HepG2 (cell line): ENCODE measurements around the gene STOML1. TPM values are rescaled to one million over a fixed set of nuclear protein-coding genes. Genes with fewer than 3 reads are reported as not detected.

Experiments
- JUN ChIP-seq: sonication (generic); formaldehyde crosslinking; IDR thresholded peaks from 2 replicates; pipeline ENCODE4 v1.4.0; 2020; ENCODE audit warnings: mild to moderate bottlenecking, missing genetic modification reagents
- MED8 ChIP-seq: sonication (generic); formaldehyde crosslinking; IDR thresholded peaks from 2 replicates; pipeline ENCODE4 v1.8.1; 2023; ENCODE audit warnings: mild to moderate bottlenecking, missing genetic modification reagents; ENCODE audit not compliant: insufficient replicate concordance
- NCOR1 ChIP-seq: fragments of 200-600 bp; sonication (generic); IDR thresholded peaks from 2 replicates; pipeline ENCODE4 v1.7.0; 2017; ENCODE audit warnings: antibody characterized with exemption, low read length, borderline replicate concordance
- PCBP1 ChIP-seq: fragments of 200-400 bp; formaldehyde crosslinking; IDR thresholded peaks from 2 replicates; pipeline ENCODE4 v1.6.1; 2017; ENCODE audit warnings: mild to moderate bottlenecking, low read depth, low read length, borderline replicate concordance
- U2AF2 ChIP-seq: fragments of 200-400 bp; formaldehyde crosslinking; IDR thresholded peaks from 2 replicates; pipeline ENCODE4 v1.6.1; 2017; ENCODE audit warnings: low read depth, mild to moderate bottlenecking, low read length
- ZBTB34 ChIP-seq: sonication (generic); formaldehyde crosslinking; IDR thresholded peaks from 2 replicates; pipeline ENCODE4 v1.8.0; 2022; ENCODE audit warnings: mild to moderate bottlenecking, missing genetic modification reagents
- ZMAT3 ChIP-seq: sonication (generic); formaldehyde crosslinking; conservative IDR thresholded peaks from 2 replicates; pipeline ENCODE4 v1.7.0; 2021; ENCODE audit warnings: missing genetic modification reagents
- ZNF260 ChIP-seq: sonication (generic); formaldehyde crosslinking; IDR thresholded peaks from 2 replicates; pipeline ENCODE4 v1.4.0; 2020; ENCODE audit warnings: missing genetic modification reagents, low read depth, mild to moderate bottlenecking, borderline replicate concordance
- ZNF780A ChIP-seq: sonication (generic); formaldehyde crosslinking; IDR thresholded peaks from 2 replicates; pipeline ENCODE4 v1.8.0; 2022; ENCODE audit warnings: mild to moderate bottlenecking, missing genetic modification reagents, moderate library complexity
- ZSCAN29 ChIP-seq: sonication (generic); formaldehyde crosslinking; conservative IDR thresholded peaks from 2 replicates; pipeline ENCODE4 v1.4.0; 2020; ENCODE audit warnings: mild to moderate bottlenecking, missing genetic modification reagents
- polyA plus RNA-seq, 8 experiments: library from polyadenylated mRNA; depleted of rRNA in 3 of 8; stranded (reverse) in 7 of 8; unstranded in 1 of 8; fragments of >200 nt; fragmentation: Illumina TruSeq in 4 of 8; extraction: Trizol in 4 of 8; gene quantifications; 2 replicates each; pipeline versions ENCODE4 v1.2.1 to v1.2.3, GENCODE V29; 2011 to 2016; ENCODE audit warnings: low read depth in 4 of 8, missing spikeins in 1 of 8, mixed read lengths in 1 of 8; ENCODE audit not compliant: insufficient read depth in 1 of 8
- total RNA-seq, 5 experiments: library from RNA; depleted of rRNA; stranded (reverse); fragments of >200 nt; fragmentation: Illumina TruSeq; extraction: Trizol; gene quantifications; 2 replicates each; pipeline ENCODE4 v1.2.3, GENCODE V29; 2016; ENCODE audit warnings: low read depth in 1 of 5
- TF ChIP-seq, protein P1 (sequence below): sonication (generic); formaldehyde crosslinking; IDR thresholded peaks from 2 replicates; pipeline ENCODE4 v1.4.0; 2020; ENCODE audit warnings: missing genetic modification reagents, borderline replicate concordance
- TF ChIP-seq, protein P2 (sequence below), 2 experiments: fragments of 450-650 bp in 1 of 2; sonication (generic) in 1 of 2; formaldehyde crosslinking in 1 of 2; IDR thresholded peaks; 2 replicates each; pipeline versions ENCODE4 v1.6.1 to v1.8.0; 2016 to 2022; ENCODE audit warnings: antibody characterized with exemption in 1 of 2, mild to moderate bottlenecking in 1 of 2, missing genetic modification reagents in 1 of 2

The STOML1 gene
- total and polyA plus RNA-seq, 2 of the 13 experiments (the other 11 are each of a cell fraction or from before 2014, with no cell fraction given), result 3.5 to 3.7 TPM

DNA sequence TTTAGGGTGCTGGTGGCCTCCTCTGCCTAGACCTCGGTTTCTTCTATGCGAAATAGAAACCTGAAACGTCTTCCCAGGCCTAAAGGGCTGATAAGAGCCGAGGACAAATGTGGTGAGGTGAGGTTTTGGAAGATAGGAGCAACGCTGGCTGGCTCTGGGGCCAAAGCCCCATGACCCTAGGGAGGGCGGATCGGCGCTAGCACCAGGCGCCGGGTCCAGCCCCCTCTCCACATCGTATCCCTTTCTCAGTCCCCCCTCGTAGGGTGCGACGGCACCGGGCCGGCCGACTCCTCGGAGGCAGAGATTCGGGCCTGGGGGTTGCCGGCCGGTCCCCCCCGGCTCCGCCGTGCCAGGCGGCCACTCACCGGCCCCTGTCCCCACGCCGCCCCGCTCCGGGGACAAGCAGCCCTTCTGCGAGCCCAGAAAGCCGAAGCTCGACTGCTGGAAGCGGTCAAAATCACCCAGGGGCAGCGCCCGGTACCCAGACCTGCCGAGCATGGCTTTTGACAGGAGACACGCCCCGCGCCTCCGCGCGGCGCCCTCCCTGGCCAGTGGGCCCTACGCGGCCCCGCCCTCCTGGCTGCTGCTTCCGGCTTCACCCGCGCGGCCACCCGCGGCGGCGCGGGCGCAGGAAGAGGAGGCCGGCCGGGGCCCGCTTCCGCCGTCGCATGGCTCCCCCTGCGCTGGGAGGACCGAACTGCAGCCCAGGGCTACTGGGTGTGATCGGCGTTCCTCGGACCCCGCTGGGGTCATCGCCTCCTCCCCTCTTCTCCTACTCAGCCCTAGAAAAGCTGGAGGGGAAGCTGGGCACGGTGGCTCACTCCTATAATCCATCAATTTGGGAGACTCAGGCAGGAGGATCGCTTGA lies at the start of gene STOML1 (continued):
- TF ChIP-seq, protein P1, sequence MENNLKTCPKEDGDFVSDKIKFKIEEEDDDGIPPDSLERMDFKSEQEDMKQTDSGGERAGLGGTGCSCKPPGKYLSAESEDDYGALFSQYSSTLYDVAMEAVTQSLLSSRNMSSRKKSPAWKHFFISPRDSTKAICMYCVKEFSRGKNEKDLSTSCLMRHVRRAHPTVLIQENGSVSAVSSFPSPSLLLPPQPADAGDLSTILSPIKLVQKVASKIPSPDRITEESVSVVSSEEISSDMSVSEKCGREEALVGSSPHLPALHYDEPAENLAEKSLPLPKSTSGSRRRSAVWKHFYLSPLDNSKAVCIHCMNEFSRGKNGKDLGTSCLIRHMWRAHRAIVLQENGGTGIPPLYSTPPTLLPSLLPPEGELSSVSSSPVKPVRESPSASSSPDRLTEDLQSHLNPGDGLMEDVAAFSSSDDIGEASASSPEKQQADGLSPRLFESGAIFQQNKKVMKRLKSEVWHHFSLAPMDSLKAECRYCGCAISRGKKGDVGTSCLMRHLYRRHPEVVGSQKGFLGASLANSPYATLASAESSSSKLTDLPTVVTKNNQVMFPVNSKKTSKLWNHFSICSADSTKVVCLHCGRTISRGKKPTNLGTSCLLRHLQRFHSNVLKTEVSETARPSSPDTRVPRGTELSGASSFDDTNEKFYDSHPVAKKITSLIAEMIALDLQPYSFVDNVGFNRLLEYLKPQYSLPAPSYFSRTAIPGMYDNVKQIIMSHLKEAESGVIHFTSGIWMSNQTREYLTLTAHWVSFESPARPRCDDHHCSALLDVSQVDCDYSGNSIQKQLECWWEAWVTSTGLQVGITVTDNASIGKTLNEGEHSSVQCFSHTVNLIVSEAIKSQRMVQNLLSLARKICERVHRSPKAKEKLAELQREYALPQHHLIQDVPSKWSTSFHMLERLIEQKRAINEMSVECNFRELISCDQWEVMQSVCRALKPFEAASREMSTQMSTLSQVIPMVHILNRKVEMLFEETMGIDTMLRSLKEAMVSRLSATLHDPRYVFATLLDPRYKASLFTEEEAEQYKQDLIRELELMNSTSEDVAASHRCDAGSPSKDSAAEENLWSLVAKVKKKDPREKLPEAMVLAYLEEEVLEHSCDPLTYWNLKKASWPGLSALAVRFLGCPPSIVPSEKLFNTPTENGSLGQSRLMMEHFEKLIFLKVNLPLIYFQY (CRISPR knock-in tag), result peak; percentile 64; the same call in 1 of the 2 replicates
- TF ChIP-seq ZNF260 (CRISPR knock-in tag), result no peak
- no peak for TF ChIP-seq ZNF780A (CRISPR knock-in tag)
- TF ChIP-seq ZMAT3 (CRISPR knock-in tag), result no peak
- TF ChIP-seq JUN, result no peak
- TF ChIP-seq, protein P2, sequence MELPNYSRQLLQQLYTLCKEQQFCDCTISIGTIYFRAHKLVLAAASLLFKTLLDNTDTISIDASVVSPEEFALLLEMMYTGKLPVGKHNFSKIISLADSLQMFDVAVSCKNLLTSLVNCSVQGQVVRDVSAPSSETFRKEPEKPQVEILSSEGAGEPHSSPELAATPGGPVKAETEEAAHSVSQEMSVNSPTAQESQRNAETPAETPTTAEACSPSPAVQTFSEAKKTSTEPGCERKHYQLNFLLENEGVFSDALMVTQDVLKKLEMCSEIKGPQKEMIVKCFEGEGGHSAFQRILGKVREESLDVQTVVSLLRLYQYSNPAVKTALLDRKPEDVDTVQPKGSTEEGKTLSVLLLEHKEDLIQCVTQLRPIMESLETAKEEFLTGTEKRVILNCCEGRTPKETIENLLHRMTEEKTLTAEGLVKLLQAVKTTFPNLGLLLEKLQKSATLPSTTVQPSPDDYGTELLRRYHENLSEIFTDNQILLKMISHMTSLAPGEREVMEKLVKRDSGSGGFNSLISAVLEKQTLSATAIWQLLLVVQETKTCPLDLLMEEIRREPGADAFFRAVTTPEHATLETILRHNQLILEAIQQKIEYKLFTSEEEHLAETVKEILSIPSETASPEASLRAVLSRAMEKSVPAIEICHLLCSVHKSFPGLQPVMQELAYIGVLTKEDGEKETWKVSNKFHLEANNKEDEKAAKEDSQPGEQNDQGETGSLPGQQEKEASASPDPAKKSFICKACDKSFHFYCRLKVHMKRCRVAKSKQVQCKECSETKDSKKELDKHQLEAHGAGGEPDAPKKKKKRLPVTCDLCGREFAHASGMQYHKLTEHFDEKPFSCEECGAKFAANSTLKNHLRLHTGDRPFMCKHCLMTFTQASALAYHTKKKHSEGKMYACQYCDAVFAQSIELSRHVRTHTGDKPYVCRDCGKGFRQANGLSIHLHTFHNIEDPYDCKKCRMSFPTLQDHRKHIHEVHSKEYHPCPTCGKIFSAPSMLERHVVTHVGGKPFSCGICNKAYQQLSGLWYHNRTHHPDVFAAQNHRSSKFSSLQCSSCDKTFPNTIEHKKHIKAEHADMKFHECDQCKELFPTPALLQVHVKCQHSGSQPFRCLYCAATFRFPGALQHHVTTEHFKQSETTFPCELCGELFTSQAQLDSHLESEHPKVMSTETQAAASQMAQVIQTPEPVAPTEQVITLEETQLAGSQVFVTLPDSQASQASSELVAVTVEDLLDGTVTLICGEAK (IDR thresholded peaks at IDR 0.05), result no peak
- TF ChIP-seq, protein P2 (CRISPR knock-in tag; IDR thresholded peaks at IDR 0.05), result no peak; the same call in 1 of the 2 replicates
- TF ChIP-seq ZBTB34 (CRISPR knock-in tag), result no peak
- TF ChIP-seq U2AF2, result no peak
- TF ChIP-seq ZSCAN29 (CRISPR knock-in tag), result no peak
- TF ChIP-seq NCOR1, result no peak
- TF ChIP-seq MED8 (CRISPR knock-in tag), result no peak
- TF ChIP-seq PCBP1, result no peak
